GM21619 (cell line): ENCODE data around the gene SNRNP35.
"Not testable (repeated sequence)": the region's sequence is repeated elsewhere in the genome, so short reads cannot be mapped to it uniquely, and the experiment has no call there.

ENCODE experiments used
- ATAC-seq: cut with Tn5 transposase; IDR thresholded peaks from one replicate; pipeline ENCODE4 v1.9.1; 2021; ENCODE audit not compliant: unreplicated experiment

Gene SNRNP35

GRCh38 chr12:123449249-123449733 lies 8.6 kb upstream of the SNRNP35 start:
- ATAC-seq = no peak

- no peak for ATAC-seq
These were observed 8.1 kb upstream of the SNRNP35 start for GRCh38 chr12:123449856-123450255.

- ATAC-seq = no peak
These were observed 7.3 kb upstream of the SNRNP35 start for GRCh38 chr12:123450636-123451035.

GRCh38 chr12:123452276-123452550 lies 5.7 kb upstream of the SNRNP35 start:
- ATAC-seq = not testable (repeated sequence)

- ATAC-seq = no peak
These were observed 4.8 kb upstream of the SNRNP35 start for GRCh38 chr12:123453165-123453564.

- not testable (repeated sequence) for ATAC-seq
These were observed 5.2 kb downstream of the SNRNP35 start for GRCh38 chr12:123463174-123463573.

- no peak for ATAC-seq
These were observed 7.1 kb downstream of the SNRNP35 start for GRCh38 chr12:123465084-123465483.

- ATAC-seq = peak; percentile 65
These were observed 10.8 kb downstream of the SNRNP35 start for GRCh38 chr12:123468786-123469185.

- ATAC-seq = no peak
These were observed 12.0 kb downstream of the SNRNP35 start for GRCh38 chr12:123469978-123470377.

- ATAC-seq = no peak
These were observed 13.6 kb downstream of the SNRNP35 start for GRCh38 chr12:123471374-123472068.

GRCh38 chr12:123472438-123472849 lies 14.5 kb downstream of the SNRNP35 start:
- no peak for ATAC-seq

GRCh38 chr12:123474485-123475245 lies 16.7 kb downstream of the SNRNP35 start:
- no peak for ATAC-seq

GRCh38 chr12:123475246-123475703 lies 17.3 kb downstream of the SNRNP35 start:
- ATAC-seq = no peak

GRCh38 chr12:123478069-123478468 lies 20.1 kb downstream of the SNRNP35 start:
- no peak for ATAC-seq

- ATAC-seq = no peak
These were observed 20.8 kb downstream of the SNRNP35 start for GRCh38 chr12:123478762-123479161.

- no peak for ATAC-seq
These were observed 21.7 kb downstream of the SNRNP35 start for GRCh38 chr12:123479442-123480180.

- not testable (repeated sequence) for ATAC-seq
These were observed 23.3 kb downstream of the SNRNP35 start for GRCh38 chr12:123481251-123481650.

- no peak for ATAC-seq
These were observed 24.9 kb downstream of the SNRNP35 start for GRCh38 chr12:123482876-123483275.

- ATAC-seq = no peak
These were observed 25.8 kb downstream of the SNRNP35 start for GRCh38 chr12:123483602-123484248.

- ATAC-seq = no peak
These were observed 27.8 kb downstream of the SNRNP35 start for GRCh38 chr12:123485756-123486155.

GRCh38 chr12:123487428-123487827 lies 29.5 kb downstream of the SNRNP35 start:
- no peak for ATAC-seq
